ENCODE measurements around the gene ECEL1.

DNA sequence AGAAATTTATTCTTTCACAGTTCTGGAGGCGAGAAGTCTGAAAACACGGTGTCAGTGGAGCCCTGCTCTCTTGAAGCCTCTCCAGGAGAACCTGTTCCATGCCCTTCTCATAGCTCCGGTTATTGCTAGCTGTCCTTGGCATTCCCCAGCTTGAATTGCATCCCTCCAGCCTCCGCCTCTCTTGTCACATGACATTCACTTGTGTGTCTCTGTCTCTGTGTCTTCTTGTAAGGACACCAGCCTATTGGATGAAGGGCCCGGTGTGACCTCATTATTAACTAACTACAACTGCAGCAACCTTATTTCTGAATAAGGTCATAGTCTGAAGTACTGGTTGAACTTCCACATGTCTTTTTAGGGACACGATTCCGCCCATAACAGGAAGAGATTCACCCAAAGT lies 28.0 kb upstream of the ECEL1 start:
- TF ChIP-seq, protein P1, sequence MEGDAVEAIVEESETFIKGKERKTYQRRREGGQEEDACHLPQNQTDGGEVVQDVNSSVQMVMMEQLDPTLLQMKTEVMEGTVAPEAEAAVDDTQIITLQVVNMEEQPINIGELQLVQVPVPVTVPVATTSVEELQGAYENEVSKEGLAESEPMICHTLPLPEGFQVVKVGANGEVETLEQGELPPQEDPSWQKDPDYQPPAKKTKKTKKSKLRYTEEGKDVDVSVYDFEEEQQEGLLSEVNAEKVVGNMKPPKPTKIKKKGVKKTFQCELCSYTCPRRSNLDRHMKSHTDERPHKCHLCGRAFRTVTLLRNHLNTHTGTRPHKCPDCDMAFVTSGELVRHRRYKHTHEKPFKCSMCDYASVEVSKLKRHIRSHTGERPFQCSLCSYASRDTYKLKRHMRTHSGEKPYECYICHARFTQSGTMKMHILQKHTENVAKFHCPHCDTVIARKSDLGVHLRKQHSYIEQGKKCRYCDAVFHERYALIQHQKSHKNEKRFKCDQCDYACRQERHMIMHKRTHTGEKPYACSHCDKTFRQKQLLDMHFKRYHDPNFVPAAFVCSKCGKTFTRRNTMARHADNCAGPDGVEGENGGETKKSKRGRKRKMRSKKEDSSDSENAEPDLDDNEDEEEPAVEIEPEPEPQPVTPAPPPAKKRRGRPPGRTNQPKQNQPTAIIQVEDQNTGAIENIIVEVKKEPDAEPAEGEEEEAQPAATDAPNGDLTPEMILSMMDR (IDR thresholded peaks at IDR 0.05), result no peak
- TF ChIP-seq POLR2A (IDR thresholded peaks at IDR 0.05), result no peak
